Activated T-cell treated with anti-CD3 and anti-CD28 coated beads, Interleukin-2, amount 50 U/mL, for 1 hour (primary cell): Measurements from ENCODE around the gene RAB11FIP3.
"Not testable (repeated sequence)": the region's sequence is repeated elsewhere in the genome, so short reads cannot be mapped to it uniquely, and the experiment has no call there.

ENCODE experiments used
- DNase-seq: peaks from one replicate; pipeline ENCODE4 v3.0.0-alpha.2; 2020

RAB11FIP3 gene

DNA sequence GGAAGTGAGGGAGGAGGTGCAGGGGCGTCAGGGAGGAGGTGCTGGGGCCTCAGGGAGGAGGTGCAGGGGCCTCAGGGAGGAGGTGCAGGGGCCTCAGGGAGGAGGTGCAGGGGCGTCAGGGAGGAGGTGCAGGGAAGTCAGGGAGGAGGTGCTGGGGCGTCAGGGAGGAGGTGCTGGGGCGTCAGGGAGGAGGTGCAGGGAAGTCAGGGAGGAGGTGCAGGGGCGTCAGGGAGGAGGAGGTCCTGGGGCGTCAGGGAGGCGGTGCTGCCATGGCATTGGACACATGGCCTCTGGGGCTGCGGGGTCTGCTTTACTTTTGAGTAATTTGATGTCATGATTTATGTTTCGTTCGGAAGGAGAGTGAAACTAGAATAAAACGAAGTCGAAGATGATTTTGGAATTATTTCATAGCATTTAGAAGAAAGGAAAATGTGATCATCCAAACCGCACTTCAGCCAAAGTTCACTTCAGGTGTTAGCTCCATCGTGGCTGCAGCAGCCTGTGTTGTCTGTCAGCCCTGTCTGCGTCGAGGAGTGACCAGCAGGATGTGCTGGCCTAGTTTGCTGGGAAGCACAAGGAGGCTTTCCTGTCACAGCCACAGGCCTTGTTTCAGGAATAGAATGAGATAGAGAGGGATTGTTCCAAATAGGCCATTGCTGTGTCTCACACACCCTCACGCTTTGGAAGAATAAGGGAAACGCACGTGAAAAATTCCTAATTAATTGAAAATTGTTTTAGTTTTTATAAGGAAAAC is 42.8 kb downstream of the RAB11FIP3 start:
- DNase-seq, result no peak

DNA sequence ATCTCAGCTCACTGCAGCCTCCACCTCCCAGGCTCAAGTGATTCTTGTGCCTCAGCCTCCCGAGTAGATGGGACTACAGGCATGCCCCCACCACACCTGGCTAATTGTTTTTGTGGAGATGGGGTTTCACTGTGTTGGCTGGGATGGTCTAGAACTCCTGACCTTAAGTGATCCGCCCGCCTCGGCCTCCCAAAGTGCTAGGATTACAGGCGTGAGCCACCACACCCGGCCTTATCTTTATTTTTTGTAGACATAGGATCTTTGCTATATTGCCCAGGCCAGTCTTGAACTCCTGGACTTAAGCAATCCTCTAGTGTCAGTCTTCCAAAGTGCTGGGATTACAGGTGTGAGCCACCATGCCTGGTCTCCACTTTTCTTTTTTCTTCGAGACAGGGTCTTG is 44.0 kb downstream of the RAB11FIP3 start:
- DNase-seq, result not testable (repeated sequence)

DNA sequence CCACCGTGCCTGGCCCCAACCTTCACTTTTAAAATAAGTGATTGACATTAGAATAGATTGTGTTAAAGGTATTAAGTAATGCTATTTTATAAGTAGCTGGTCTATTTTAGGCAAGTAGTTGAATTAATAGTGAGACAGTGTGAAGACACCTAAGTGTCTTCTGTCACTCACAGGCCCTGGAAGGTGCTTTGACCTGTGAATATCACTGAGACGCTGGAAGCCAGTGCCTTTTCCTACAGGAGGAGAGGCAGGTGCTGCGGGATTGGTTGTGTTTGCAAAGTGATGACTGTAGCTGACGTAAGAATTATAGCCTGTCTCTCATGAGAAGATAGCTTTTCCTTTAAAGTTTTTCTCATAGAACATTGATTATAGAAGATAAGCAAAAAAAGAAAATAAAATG is 45.0 kb downstream of the RAB11FIP3 start:
- no peak for DNase-seq

DNA sequence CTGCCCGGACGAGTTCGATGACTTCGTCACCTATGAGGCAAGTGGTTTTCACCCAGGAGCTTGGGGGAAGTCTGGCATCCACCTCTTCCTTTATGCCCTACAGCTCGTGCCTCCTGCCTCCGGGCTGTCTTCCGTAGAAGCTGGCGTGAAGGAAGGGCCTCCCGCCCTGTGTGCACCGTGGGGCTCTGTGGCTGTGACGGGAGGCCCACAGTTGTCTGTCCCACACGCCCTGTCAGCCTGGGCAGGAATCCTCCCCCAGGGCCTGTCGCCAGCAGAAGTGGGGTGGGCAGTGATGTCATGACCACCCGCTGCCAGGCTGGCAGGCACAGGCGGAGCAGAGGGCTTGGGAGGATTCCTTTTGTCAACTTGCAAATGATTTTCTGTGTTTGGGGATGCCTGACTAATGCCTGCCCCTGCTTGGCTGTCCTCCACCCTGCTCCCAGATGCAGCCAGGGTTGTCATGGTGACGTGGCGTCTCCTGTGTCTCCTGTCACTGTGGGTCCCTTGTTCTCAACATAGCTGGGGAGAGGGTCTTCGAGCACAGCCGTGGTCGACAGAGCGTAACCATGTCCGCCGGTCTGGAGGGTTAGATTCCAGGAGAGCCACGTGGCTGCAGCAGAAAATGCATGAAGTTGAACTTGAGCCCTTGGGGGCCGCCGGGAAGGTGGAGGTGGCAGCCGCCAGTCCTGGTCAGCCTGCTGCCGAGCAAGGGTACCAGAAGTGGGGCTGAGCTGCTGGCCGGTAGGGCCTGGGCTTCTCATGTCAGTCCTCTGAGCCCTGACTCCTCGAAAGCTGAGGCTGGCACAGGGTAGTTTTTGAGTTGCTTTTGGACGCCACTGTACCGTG is 46.1 kb downstream of the RAB11FIP3 start:
- DNase-seq, result no peak

GRCh38 chr16:472199-472504 is 46.7 kb downstream of the RAB11FIP3 start:
- no peak for DNase-seq

GRCh38 chr16:473046-474043 is 47.9 kb downstream of the RAB11FIP3 start:
- DNase-seq, result no peak

DNA sequence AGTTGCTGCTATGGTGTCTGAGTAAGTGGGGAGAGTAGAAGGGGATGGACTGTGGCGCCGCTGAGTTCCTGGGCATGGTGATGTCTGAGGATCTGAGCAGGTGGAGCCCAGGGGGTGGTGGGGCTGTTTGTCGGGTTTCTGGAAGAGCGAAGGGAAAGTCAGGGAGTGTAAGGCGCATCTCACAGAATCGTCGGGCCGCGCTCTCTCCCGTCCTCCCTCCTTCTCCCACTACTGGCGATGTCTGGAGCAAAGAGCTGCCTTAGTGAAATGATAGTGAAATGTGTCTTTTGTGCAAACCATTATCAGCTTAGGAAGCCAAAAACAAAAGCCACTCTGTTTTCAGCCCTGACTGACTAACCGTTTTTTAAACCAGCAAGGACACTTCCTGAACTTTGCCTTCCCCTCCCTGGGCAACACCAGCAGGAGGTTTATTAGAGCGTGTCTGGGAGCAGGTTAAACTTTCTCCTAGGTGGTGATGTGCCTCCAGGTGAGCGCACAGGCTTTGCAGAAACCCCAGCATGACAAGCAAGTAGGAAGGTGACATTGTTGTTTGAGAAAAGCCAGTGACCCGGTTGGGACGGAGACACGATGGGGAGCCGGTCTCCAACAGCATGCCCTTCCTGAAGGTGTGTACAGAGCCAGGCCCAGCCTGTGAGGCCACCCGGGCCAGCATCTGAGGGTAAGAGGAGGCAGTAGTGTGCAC is 49.1 kb downstream of the RAB11FIP3 start:
- no peak for DNase-seq

DNA sequence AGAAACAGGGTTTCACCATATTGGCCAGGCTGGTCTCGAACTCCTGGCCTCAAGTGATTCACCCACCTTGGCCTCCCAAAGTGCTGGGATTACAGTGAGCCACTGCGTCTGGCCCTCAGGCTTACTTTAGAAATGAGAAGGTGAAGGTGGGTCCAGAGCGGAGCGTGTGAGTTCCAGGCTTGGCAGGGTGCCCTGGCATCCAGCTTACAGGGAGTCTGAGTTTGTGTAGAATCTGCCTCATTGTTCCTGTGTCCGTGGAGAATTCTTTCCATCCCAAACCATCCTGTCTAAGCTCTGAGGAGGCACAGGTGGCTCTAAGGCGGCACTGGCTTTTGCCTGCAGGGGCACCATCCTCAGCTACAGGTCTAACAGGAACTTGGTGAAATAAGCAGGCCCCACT is 50.6 kb downstream of the RAB11FIP3 start:
- no peak for DNase-seq

DNA sequence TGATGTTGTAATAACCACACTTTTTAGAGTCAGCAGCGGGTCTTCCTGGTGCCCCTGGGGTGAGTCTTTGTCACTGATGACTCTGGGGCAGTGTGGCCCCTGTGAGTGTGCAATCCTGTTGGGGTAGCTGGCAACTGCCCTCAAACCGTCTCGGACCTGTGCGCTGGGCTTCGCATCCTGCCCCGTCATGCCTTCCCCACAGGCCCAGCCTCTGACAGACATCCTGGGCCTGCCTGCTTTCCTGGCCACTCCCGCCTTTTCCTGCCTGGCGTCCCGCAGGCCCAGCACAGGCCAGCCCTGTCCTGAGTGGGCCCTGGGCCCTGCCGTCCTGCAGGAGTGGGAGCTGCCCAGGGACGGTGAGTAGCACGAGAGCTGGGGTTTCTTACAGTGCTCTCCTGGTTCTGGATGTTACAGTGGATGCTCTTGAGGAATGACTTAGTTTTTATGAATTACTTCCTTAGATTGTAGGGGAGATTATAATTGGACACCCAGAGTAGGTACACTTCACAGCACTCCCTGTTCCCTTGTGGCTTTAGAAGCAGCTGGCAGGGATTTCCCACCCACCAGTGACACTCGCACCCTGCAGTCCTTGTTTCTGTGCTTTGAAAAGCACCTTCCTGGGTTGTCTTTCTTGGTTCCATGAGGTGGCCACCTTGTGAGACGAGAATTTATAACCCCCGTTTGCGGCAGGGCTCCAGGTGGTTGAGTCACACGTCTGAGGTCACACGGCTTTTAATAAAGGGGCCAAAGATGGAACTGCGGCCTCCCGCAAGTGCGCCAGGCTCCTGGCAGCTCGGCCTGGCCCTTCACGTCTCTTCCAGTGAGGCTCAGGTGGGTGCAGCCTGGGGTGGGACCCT is 52.1 kb downstream of the RAB11FIP3 start:
- DNase-seq, result no peak

- not testable (repeated sequence) for DNase-seq
Measured at GRCh38 chr16:478287-478686, 52.8 kb downstream of the RAB11FIP3 start.

- DNase-seq, result no peak
Measured at GRCh38 chr16:482468-483185, 57.2 kb downstream of the RAB11FIP3 start.

GRCh38 chr16:483341-484075 is 58.1 kb downstream of the RAB11FIP3 start:
- DNase-seq, result no peak

GRCh38 chr16:489606-490005 is 64.2 kb downstream of the RAB11FIP3 start:
- no peak for DNase-seq

GRCh38 chr16:490768-491167 is 65.3 kb downstream of the RAB11FIP3 start:
- DNase-seq, result no peak

DNA sequence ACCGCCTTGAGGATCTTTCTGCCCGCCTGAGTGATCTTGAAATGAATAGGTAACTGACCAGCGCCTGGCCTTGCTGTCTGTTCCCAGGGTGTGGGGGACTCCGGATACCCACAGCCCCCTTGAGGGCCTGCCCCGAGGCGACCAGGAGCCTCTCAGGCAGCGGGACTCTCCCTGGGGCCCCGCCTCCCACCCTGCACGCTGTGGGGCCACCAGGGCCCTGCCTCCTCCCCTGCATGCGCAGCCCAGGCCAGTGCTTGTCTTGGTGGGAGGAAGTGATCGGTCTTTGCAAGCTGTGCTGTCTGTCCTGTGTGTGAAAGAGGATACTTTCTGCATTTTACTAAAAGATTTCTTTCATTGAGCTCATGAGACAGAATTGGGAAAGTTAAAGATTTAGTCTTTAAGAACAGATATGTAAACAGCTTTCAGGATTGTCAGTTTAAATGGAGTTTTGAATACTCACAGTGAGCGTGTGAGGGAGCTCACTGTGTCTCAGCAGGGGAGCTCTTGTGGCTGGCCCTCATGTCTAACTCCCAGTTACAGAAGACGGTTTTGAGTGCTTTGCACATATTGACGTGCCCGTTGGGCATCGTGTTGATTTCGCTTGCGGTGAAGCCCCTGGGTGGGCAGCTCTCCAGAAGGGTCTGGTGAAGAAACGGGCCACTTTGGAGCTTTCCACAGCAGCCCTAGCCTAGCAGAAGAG is 65.9 kb downstream of the RAB11FIP3 start:
- no peak for DNase-seq

DNA sequence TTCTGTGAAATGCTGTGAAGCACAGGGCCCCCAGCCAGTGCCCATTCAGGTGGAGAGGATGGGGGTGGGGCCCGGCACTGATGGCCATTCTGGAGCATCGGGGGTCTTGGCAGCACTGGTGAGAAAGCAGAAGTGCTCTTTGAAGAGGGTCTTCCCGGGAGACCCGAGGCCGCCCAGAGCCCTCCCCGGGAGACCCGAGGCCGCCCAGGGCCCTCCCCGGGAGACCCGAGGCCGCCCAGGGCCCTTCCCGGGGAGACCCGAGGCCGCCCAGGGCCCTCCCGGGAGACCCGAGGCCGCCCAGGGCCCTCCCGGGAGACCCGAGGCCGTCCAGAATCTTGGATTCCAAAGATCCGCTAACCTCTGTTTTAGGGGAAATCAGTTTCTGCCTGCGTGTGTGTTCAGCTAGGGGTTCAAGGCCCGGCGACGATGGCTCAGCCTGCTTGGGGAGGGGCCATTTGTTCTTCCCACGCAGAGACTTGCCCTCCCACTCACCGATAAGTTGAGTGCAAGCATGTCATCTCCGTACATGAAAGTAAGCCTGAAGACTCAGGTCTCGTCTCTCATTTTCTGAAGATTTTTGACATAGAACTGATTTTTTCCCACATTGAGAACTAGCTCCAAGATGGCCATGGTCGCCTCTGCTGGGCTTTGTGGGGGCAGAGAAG is 66.9 kb downstream of the RAB11FIP3 start:
- DNase-seq, result no peak

DNA sequence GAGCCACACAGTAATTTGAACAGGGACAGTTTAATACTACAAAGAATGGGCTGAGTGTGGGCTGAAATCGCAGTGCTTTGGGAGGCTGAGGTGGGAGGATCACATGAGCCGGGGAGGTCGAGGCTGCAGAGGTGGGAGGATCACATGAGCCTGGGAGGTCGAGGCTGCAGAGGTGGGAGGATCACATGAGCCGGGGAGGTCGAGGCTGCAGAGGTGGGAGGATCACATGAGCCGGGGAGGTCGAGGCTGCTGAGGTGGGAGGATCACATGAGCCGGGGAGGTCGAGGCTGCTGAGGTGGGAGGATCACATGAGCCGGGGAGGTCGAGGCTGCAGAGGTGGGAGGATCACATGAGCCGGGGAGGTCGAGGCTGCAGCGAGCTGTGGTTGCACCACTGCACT is 69.2 kb downstream of the RAB11FIP3 start:
- not testable (repeated sequence) for DNase-seq

DNA sequence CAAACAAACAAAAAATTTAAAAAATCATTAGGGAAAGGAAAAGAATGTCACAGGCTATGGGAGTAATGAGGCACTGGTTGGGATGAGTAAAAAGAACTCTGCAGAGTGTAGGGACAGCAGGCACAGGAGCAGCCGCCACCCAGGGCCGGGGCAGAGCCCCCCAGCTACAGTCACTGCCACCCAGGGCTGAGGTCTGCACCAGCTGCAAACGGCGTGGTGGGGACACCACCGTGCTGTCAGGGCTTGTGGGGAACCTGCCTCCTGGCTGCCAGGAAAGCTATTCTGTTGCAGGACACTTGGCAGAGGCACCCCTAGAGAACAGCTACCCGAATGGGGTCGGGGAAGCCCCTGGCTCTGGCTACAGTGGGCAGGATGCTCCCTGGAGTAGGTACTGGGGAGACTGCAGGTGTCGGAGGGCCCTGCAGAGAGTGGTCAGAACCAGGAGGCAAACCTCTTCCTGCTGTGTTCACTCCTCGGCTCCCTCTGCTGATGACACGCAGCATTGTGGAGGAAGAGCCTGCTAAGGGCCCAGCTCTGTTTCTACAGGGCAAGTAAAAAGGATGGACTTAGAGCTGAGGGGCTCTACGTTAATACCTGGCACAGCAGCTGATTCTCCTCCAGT is 69.8 kb downstream of the RAB11FIP3 start:
- no peak for DNase-seq
